ENCODE data around the gene HSD3B1. TPM values are rescaled to one million over a fixed set of nuclear protein-coding genes. Genes with fewer than 3 reads are reported as not detected.
"Not testable (repeated sequence)": the region's sequence is repeated elsewhere in the genome, so short reads cannot be mapped to it uniquely, and the experiment has no call there.

The HSD3B1 gene
- total RNA-seq, 2 donors from 2014 or later: not detected

DNA sequence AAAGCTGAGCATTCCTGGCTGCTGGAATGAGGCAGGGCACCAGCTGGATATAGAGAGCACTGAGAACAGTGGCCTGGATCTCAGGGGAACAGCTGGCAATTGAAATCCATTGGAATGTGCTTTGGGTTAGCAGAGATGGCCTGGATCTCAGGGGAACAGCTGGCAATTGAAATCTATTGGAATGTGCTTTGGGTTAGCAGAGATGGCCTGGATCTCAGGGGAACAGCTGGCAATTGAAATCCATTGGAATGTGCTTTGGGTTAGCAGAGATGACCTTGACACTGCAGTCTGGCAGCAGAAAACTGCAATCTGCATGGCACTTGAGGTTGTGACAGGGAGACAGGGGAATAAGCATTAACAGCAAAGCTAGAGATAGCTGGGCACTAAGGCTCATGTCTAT lies 10.7 kb downstream of the HSD3B1 start:
- not testable (repeated sequence) for H3K4me3 Mint-ChIP-seq; H3K36me3 Mint-ChIP-seq; H3K27ac Mint-ChIP-seq; ATAC-seq; H3K4me1 Mint-ChIP-seq (ENCODE audit: low read depth in 2 of 2); DNase-seq (ENCODE audit: low spot score); H3K9me3 Mint-ChIP-seq
- H3K27me3 Mint-ChIP-seq: peaks cover 4 to 12% of the 10 kb centered on the region in 2 donors

DNA sequence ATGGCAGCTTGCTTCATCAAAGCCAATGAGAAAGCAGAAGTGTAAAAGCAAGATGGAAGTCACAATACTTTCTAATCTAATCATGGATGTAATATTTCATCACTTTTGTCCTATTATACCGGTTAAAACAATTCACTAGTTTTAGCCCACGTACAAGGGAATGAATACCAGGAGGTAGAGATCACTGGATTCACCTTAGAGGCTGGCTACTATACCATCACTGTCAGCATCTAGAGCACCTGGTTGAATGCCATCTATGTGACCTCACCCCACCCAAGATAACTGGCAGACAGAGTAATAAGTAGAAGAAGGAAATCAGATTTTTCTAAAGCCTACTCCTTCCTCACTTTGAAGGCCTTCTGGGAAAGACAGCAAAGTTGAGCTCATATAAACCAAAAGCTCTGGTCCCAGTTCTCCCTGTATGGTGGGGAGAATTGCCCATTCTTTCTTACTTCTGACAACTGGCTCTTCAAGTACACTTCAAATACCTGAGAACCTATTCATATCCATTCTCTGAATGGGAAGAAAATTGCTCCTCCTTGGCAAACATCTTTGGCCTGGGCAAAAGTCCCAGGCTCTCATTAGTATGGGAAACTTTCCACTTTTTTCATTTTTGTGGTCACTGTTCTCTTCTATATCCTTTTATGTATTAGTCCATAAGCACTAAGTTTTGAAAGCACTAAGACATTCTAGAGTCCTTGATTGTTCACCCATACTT lies 24.8 kb downstream of the HSD3B1 start:
- H3K36me3 Mint-ChIP-seq: no peaks in the 10 kb centered on the region
- H3K27ac Mint-ChIP-seq: no peak overlapping the region
- no peaks in the 10 kb centered on the region for H3K4me1 Mint-ChIP-seq (ENCODE audit: low read depth in 2 of 2)
- H3K4me3 Mint-ChIP-seq: no peak overlapping the region
- no peaks in the 10 kb centered on the region for H3K27me3 Mint-ChIP-seq
- ATAC-seq (no peak), DNase-seq (ENCODE audit: low spot score) (no peak)
- H3K9me3 Mint-ChIP-seq: no peaks in the 10 kb centered on the region

DNA sequence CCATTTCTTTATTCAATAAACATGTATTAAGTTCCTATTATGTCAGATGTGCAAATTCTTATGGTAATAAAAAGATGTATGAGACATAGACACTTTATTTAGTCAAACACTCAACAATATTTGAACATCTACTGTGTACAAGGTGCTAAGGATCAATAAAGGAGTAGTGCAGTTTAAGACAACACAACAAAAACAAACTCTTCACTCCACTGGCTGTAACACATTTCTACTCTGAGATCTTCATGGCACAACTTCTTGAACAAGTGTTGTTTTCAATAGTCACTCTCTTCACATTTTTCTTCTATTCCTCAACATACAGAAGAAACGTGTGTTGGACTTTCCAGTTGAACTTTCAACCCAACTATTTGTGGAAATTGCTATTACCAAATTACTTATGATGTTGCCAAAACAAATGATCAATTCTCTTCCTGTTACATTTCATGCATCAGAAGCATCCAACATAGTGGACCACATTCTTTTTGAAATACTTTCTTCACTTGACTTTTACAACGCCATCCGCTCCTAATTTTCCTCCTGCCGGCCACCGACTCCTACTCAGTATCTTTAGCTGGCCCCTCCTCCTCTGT lies 25.4 kb downstream of the HSD3B1 start:
- Mint-ChIP-seq H3K9me3 (no peaks in the 10 kb centered on the region), H3K27me3 (no peaks in the 10 kb centered on the region), H3K4me3 (no peak overlapping the region), H3K27ac (no peak overlapping the region), H3K36me3 (no peaks in the 10 kb centered on the region), H3K4me1 (ENCODE audit: low read depth in 2 of 2) (no peaks in the 10 kb centered on the region)
- no peak for ATAC-seq
- DNase-seq (ENCODE audit: low spot score): no peak

DNA sequence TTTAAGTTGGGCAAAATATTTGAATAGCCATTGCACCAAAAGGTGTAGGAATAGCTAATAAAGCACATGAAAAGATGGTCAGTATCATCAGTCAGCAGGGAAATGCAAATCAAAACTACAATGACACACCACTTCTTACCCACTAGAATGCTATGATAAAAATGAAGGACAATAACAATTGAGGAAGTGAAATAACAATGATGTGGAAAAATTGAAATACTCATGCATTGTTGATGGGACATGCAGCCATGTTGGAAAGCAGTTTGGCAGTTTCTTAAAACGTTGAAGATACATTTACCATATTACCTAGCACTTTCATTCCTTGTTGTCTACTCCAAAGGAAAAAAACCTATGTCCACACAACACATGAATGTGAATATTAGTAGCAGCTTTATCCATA lies 28.4 kb downstream of the HSD3B1 start:
- H3K27me3 Mint-ChIP-seq: peaks cover 0 to 3% of the 10 kb centered on the region in 2 donors
- ATAC-seq: no peak
- no peaks in the 10 kb centered on the region for H3K4me1 Mint-ChIP-seq (ENCODE audit: low read depth in 2 of 2)
- peaks cover 4% of the 10 kb centered on the region for H3K9me3 Mint-ChIP-seq
- H3K4me3 Mint-ChIP-seq: no peak overlapping the region
- no peak overlapping the region for H3K27ac Mint-ChIP-seq
- no peak for DNase-seq (ENCODE audit: low spot score)
- no peaks in the 10 kb centered on the region for H3K36me3 Mint-ChIP-seq

DNA sequence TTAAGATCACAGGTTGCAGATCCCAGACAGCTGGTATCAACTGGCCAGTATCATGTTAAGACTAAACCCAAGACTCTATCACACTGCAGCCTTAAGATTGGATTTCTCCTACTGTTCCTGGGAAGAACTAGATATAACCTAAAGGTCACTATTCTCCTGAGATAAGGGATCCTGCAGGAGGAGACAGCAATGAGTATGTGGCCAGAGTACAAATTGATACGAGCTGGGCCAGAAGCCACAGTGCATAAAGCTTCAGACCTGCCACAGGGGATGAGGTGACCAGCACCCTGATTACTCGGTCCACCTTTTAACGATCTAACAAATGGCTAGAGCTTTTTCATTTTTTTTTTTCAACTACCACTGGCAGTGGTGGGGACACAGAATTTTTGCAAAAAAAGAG lies 31.0 kb downstream of the HSD3B1 start:
- Mint-ChIP-seq H3K4me1 (ENCODE audit: low read depth in 2 of 2) (no peaks in the 10 kb centered on the region), H3K4me3 (no peak overlapping the region), H3K36me3 (no peaks in the 10 kb centered on the region), H3K27me3 (peaks cover 6 to 11% of the 10 kb centered on the region in 2 donors), H3K27ac (no peak overlapping the region), H3K9me3 (peaks cover 4% of the 10 kb centered on the region)
- no peak for DNase-seq (ENCODE audit: low spot score)
- no peak for ATAC-seq

DNA sequence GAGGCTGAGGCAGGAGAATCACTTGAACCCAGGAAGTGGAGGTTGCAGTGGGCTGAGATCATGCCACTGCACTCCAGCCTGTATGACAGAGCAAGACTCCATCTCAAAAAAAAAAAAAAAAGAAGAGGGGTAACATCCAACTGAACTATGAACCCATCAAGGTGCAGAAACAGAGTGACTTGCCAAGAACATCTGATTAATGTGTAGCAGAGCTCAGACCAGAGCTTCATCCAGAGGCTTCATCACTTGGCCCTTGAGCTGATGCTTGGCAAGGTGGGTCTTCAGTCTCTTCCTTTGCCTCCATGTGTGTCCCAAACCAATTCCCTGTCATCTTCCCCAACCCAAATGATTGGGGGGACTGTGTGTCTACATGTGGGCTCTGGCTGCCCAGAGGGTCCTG lies 32.6 kb downstream of the HSD3B1 start:
- H3K27ac Mint-ChIP-seq: no peak overlapping the region
- H3K27me3 Mint-ChIP-seq: peaks cover 13 to 16% of the 10 kb centered on the region in 2 donors
- no peak for ATAC-seq
- H3K36me3 Mint-ChIP-seq: no peaks in the 10 kb centered on the region
- peaks cover 4% of the 10 kb centered on the region for H3K9me3 Mint-ChIP-seq
- H3K4me3 Mint-ChIP-seq: no peak overlapping the region
- H3K4me1 Mint-ChIP-seq (ENCODE audit: low read depth in 2 of 2): no peaks in the 10 kb centered on the region
- DNase-seq (ENCODE audit: low spot score): no peak

DNA sequence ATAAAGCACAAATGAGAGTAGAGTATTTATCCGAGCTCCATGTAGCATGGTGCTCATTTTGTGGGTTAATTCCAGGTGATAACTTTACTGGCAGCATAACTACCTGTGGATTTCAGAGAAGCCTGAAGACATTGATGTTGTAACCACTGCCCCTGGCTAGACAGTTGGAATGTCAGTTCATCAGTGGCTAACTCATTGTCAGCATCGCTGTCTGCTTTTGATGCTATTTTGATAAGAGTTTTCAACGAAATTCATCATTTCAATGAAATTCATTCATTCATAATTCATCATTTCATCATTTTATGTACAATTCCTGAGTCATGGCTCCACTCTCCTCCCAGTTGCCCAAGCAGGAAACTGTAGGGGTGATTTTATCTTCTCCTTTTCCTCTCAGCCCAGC lies 34.4 kb downstream of the HSD3B1 start:
- Mint-ChIP-seq H3K27ac (no peak overlapping the region), H3K4me3 (no peak overlapping the region), H3K9me3 (peaks cover 4% of the 10 kb centered on the region), H3K4me1 (ENCODE audit: low read depth in 2 of 2) (no peaks in the 10 kb centered on the region), H3K36me3 (no peaks in the 10 kb centered on the region), H3K27me3 (peaks cover 13 to 16% of the 10 kb centered on the region in 2 donors)
- DNase-seq (ENCODE audit: low spot score) (no peak), ATAC-seq (no peak)

DNA sequence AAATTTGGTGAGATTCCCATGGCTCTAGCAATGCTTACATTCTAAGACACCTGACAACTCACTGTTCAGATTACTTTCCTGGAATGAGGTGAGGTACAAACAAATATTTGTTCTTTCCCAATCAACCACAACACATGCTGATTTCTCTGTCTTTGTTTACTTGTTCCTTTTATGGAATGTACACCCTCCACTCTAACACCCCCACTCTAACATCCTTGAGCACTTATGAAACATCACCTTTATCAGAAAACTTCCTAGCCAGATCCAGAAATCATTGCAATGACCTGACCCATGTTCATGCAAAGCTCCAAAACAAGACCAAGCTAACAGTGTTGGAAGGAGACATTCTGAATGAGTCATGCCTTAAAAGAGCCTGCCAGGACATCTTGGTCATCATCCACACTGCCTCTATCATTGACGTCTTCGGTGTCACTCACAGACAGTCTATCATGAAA lies 35.5 kb downstream of the HSD3B1 start:
- H3K27ac Mint-ChIP-seq: no peak overlapping the region
- H3K9me3 Mint-ChIP-seq: peaks cover 4% of the 10 kb centered on the region
- no peak overlapping the region for H3K4me3 Mint-ChIP-seq
- H3K4me1 Mint-ChIP-seq (ENCODE audit: low read depth in 2 of 2): no peaks in the 10 kb centered on the region
- ATAC-seq: no peak
- no peak for DNase-seq (ENCODE audit: low spot score)
- H3K27me3 Mint-ChIP-seq: peaks cover 13 to 16% of the 10 kb centered on the region in 2 donors
- H3K36me3 Mint-ChIP-seq: no peaks in the 10 kb centered on the region

DNA sequence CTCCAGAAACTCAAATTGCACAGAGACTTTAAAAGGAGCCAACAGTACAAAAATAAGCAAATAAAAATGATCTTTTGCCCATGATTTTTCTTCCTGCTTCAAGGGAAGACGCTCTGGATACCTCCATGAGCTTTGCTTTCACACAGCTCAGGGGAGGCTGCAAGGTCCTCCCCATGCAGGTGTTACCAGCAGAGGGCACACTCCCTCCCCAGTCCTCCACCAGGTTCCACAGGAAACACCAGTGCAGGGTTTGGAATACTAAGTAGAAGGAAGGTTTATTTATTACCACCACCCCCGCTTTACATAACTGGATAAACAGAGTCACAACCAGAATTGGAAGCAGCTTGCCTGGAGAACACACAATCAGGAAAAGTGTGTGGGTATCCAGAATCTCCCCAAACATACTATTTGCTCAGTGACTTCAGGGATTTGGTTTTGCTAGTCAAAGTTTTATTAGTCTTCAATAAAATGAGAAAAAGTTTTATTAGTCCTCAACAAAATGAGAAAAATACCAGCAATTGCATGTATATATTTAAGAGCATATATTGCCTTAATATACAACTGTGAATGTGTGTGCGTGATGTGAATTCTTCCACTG lies 37.3 kb downstream of the HSD3B1 start:
- no peaks in the 10 kb centered on the region for H3K4me1 Mint-ChIP-seq (ENCODE audit: low read depth in 2 of 2)
- H3K9me3 Mint-ChIP-seq: no peaks in the 10 kb centered on the region
- H3K27ac Mint-ChIP-seq: no peak overlapping the region
- ATAC-seq: no peak
- no peak overlapping the region for H3K4me3 Mint-ChIP-seq
- no peaks in the 10 kb centered on the region for H3K36me3 Mint-ChIP-seq
- no peak for DNase-seq (ENCODE audit: low spot score)
- peaks cover 12 to 13% of the 10 kb centered on the region in 2 donors for H3K27me3 Mint-ChIP-seq

DNA sequence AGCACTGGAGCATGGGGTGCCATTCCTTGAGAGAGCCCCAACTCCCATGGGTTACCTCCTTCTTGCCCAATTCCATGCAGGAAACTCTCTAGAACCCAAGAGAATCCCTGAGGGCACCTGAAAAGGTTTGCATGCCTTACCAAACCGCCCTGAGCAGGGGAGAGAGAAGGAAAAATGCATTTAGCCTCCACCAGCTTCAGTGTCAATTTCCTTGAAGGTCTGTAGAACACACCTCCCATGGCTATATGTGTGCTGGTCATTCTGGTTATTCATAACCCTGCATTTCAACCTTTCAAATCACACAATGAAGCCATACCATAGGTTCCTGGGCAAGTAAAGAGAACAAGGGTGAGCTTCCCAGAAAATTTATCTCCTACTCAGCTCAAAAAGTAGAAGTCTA lies 39.6 kb downstream of the HSD3B1 start:
- Mint-ChIP-seq H3K9me3 (no peaks in the 10 kb centered on the region), H3K4me3 (no peak overlapping the region), H3K4me1 (ENCODE audit: low read depth in 2 of 2) (no peaks in the 10 kb centered on the region), H3K27ac (no peak overlapping the region), H3K27me3 (peaks cover 12 to 13% of the 10 kb centered on the region in 2 donors), H3K36me3 (no peaks in the 10 kb centered on the region)
- DNase-seq (ENCODE audit: low spot score) (no peak), ATAC-seq (no peak)

DNA sequence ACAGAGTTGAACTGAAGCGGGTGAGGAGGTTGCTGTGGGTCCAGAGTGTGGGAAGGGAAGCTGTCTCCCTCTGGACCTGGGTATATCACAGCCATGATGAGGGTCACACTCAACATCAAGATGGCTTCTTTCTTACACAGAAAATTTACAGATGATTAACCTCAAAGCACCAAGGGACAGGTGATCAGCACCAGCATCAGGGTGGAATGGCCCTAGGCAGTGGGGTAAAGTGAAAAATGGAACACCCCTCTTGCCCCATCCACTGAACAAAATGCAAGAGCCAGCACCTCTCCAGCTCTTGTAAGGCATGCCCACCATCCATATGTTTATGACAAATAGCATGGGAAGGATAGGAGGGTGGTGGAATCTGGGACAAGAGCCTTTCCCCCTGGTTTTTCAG lies 40.3 kb downstream of the HSD3B1 start:
- Mint-ChIP-seq H3K4me3 (no peak overlapping the region), H3K9me3 (no peaks in the 10 kb centered on the region), H3K27me3 (peaks cover 8 to 13% of the 10 kb centered on the region in 2 donors), H3K27ac (no peak overlapping the region), H3K36me3 (no peaks in the 10 kb centered on the region), H3K4me1 (ENCODE audit: low read depth in 2 of 2) (no peaks in the 10 kb centered on the region)
- ATAC-seq (no peak), DNase-seq (ENCODE audit: low spot score) (no peak)

DNA sequence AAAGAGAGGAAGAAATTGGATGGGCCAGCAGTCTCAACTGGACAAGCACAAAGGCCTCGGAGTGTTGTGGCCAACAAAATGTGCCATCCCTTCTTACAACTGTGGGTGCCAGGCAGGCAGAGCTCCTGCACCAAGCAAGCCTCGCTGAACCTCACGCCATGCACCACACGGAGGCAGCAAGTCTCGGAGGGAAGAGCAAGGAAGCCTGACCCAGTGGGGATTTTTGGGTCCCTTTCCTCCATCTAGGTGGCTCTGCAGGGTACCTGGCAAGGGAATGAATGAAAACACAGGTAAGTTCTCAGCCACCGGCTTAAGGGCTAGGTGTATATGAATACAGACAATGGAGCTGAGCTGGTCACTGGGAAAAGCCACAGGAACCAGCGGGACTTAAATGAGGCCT lies 40.8 kb downstream of the HSD3B1 start:
- ATAC-seq (no peak), DNase-seq (ENCODE audit: low spot score) (no peak)
- no peak overlapping the region for H3K27ac Mint-ChIP-seq
- H3K4me1 Mint-ChIP-seq (ENCODE audit: low read depth in 2 of 2): no peaks in the 10 kb centered on the region
- no peaks in the 10 kb centered on the region for H3K36me3 Mint-ChIP-seq
- H3K9me3 Mint-ChIP-seq: no peaks in the 10 kb centered on the region
- H3K4me3 Mint-ChIP-seq: no peak overlapping the region
- peaks cover 4 to 8% of the 10 kb centered on the region in 2 donors for H3K27me3 Mint-ChIP-seq

DNA sequence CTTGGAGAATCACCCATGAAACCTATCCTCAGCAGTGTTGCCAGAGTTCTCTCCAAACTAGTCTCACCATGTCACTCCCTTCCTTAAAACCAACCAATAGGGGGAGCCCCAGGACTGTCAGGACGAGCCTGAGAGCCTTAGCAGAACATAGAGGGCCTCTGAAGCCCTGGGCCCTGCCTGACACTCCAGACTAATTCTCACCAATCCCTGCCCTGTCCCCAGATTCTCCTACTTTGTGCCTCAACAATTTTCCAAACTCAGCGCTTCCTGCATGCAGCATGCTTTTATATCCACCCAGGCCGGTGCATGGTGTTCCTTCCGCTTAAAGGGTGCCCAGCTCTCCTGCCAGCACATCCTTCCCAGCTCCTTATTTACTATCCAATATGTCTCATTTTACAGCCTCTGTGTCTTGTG lies 42.7 kb downstream of the HSD3B1 start:
- DNase-seq (ENCODE audit: low spot score) (no peak), ATAC-seq (no peak)
- no peak overlapping the region for H3K4me3 Mint-ChIP-seq
- H3K4me1 Mint-ChIP-seq (ENCODE audit: low read depth in 2 of 2): no peaks in the 10 kb centered on the region
- H3K27me3 Mint-ChIP-seq: no peaks in the 10 kb centered on the region
- H3K9me3 Mint-ChIP-seq: no peaks in the 10 kb centered on the region
- no peaks in the 10 kb centered on the region for H3K36me3 Mint-ChIP-seq
- no peak overlapping the region for H3K27ac Mint-ChIP-seq

DNA sequence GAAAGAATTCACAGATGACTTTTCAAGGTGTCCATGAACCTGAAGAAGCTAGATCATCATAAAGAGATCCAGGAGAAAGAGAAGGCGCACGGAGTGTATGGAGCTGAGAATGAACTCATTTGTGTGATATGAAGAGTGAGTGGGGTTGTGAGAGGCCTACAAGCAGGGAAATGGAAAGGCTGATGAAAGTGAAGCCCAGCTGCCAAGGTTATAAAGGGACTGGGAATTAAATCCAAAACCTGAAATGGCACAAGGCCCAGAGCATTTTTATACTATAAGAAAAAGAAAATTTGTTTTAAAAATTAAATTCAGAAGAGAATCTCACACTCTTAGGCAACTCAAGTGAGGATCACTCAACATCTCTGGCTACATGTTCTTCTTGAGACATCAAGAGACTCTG lies 43.4 kb downstream of the HSD3B1 start:
- H3K4me1 Mint-ChIP-seq (ENCODE audit: low read depth in 2 of 2): no peaks in the 10 kb centered on the region
- no peak for DNase-seq (ENCODE audit: low spot score)
- H3K9me3 Mint-ChIP-seq: no peaks in the 10 kb centered on the region
- no peaks in the 10 kb centered on the region for H3K27me3 Mint-ChIP-seq
- no peak for ATAC-seq
- no peak overlapping the region for H3K4me3 Mint-ChIP-seq
- no peak overlapping the region for H3K27ac Mint-ChIP-seq
- no peaks in the 10 kb centered on the region for H3K36me3 Mint-ChIP-seq
